ENCODE results near the gene WAS.
A peak's percentile ranks its signal among the peaks of the same experiment; 100 is the strongest.
"Not testable (repeated sequence)": the region's sequence is repeated elsewhere in the genome, so short reads cannot be mapped to it uniquely, and the experiment has no call there.

WAS gene

DNA sequence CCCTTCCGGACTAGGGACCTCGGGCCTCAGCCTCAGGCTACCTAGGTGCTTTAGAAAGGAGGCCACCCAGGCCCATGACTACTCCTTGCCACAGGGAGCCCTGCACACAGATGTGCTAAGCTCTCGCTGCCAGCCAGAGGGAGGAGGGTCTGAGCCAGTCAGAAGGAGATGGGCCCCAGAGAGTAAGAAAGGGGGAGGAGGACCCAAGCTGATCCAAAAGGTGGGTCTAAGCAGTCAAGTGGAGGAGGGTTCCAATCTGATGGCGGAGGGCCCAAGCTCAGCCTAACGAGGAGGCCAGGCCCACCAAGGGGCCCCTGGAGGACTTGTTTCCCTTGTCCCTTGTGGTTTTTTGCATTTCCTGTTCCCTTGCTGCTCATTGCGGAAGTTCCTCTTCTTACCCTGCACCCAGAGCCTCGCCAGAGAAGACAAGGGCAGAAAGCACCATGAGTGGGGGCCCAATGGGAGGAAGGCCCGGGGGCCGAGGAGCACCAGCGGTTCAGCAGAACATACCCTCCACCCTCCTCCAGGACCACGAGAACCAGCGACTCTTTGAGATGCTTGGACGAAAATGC is at the start of gene WAS:
Gene WAS (plus strand): TSS at position 389 of the 572 bp plus-strand sequence. CDS start 55 bp downstream, at position 444.
- ATAC-seq (peak; percentile 96), DNase-seq (peak; percentile 44 to 72)
- peak within 1 kb of the TSS; percentile 95 to 98 for H3K27ac Mint-ChIP-seq
- H3K4me3 Mint-ChIP-seq: peak within 1 kb of the TSS; percentile 94 to 96
- H3K4me1 Mint-ChIP-seq: peaks cover 72% of the 10 kb centered on the region
- H3K9me3 Mint-ChIP-seq: no peaks in the 10 kb centered on the region
- H3K27me3 Mint-ChIP-seq: no peaks in the 10 kb centered on the region

DNA sequence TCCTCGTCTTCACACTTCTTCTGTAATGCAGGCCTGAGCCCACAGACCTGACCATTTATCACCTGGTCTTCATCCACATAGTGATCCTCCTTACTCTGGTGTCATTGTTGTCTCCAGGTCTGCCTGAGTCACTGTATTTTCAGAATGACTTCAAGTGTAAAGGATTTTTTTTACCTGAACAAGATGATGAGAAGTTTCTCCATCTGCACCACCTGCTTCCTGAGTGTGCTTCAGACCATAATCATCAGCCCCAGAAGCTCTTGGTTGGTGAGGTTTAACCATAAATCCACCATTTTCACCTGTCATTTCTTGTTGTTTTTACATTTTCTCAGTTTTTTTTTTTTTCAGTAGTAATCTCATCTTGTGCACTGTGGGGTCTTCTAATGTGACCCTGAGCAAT is 47.3 kb upstream of the WAS start:
- H3K9me3 Mint-ChIP-seq: no peaks in the 10 kb centered on the region
- no peak for ATAC-seq
- no peak overlapping the region for H3K27ac Mint-ChIP-seq
- peaks cover 6% of the 10 kb centered on the region for H3K4me1 Mint-ChIP-seq
- no peak for DNase-seq
- no peaks in the 10 kb centered on the region for H3K27me3 Mint-ChIP-seq
- H3K4me3 Mint-ChIP-seq: no peak overlapping the region

DNA sequence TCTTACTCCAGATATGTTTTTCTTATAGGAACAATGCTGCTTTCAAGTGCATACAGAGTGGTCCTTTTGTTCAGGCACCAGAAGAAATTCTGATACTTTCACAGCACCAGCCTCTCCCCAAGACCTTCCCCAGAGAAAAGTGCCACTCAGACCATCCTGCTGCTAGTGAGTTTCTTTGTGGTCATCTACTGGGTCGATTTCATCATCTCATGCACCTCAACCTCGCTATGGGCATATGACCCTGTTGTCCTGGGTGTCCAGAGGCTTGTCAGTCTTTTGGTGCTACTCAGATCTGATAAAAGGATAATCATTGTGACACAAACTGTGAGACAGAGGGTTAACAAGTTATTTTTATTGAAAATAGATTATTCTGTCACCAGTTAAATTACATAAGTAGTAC is 46.8 kb upstream of the WAS start:
- no peaks in the 10 kb centered on the region for H3K9me3 Mint-ChIP-seq
- no peak overlapping the region for H3K27ac Mint-ChIP-seq
- no peak for DNase-seq
- H3K27me3 Mint-ChIP-seq: no peaks in the 10 kb centered on the region
- ATAC-seq: no peak
- peaks cover 6% of the 10 kb centered on the region for H3K4me1 Mint-ChIP-seq
- no peak overlapping the region for H3K4me3 Mint-ChIP-seq

DNA sequence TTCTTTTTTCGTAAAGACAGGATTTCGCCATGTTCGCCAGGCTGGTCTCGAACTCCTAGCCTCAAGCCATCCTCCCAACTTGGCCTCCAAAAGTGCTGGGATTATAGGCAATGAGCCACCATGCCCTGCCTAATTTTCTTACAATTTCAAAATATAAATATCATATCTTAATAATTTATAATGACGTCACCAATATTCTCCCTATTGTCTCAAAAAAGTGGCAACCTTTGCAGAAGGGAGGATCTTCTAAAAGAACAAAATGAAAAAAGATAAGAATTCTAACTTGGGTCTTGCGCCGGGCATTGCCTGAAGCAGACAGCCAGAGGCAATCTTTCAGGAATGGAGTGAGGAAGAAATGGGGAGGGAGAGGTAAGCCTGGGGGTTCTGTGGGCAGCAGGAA is 37.9 kb upstream of the WAS start:
- DNase-seq: no peak
- no peaks in the 10 kb centered on the region for H3K9me3 Mint-ChIP-seq
- H3K27ac Mint-ChIP-seq: peak overlapping the region in 1 of 2 donors; percentile 74
- ATAC-seq: no peak
- no peak overlapping the region for H3K4me3 Mint-ChIP-seq
- peaks cover 6% of the 10 kb centered on the region for H3K4me1 Mint-ChIP-seq
- no peaks in the 10 kb centered on the region for H3K27me3 Mint-ChIP-seq

DNA sequence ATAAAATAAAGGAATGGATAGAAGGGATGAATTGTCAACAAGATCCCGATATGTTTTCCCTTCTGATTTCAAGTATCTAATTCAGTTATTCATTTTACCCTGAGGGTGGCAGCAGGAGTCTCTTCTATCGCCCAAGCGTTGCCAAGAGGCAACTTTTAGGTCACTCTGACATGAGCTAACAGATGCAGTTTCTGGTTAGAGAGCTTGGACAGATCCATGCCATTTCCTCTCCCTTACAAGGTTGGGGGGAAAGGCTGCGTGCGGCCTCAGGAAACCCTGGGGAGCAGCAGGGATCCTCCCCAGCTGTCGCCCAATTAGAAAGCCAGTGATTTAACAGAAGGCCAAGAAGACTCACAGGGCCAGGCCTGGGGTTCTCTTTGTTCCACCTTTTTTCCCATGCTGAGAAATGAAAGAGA is 35.3 kb upstream of the WAS start:
- H3K27ac Mint-ChIP-seq: no peak overlapping the region

DNA sequence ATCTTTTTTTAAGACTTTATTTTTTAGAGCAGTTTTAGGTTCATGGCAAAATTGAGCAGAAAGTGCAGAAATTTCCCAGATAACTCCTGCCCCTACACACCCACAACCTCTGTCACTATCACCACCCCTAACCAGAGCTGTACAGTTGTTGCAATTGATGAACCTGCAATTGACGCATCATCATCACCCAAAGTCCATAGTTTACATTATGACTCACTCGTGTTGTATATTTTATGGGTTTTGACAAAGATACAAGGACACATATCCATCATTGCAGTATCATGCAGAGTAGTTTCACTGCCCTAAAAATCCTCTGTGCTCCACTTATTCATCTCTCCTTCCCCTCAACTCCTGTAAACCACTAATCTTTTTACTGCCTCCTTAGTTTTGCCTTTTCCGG is 34.5 kb upstream of the WAS start:
- ATAC-seq: no peak
- no peak for DNase-seq
- H3K9me3 Mint-ChIP-seq: no peaks in the 10 kb centered on the region
- H3K4me3 Mint-ChIP-seq: no peak overlapping the region
- no peak overlapping the region for H3K27ac Mint-ChIP-seq
- no peaks in the 10 kb centered on the region for H3K27me3 Mint-ChIP-seq
- peaks cover 6% of the 10 kb centered on the region for H3K4me1 Mint-ChIP-seq

More for the DNA sequence above, 35.3 kb upstream of the WAS start:
- ATAC-seq (peak; percentile 66), DNase-seq (peak; percentile 4 to 29)
- H3K4me1 Mint-ChIP-seq: peaks cover 6% of the 10 kb centered on the region
- H3K27me3 Mint-ChIP-seq: no peaks in the 10 kb centered on the region
- H3K4me3 Mint-ChIP-seq: no peak overlapping the region
- no peaks in the 10 kb centered on the region for H3K9me3 Mint-ChIP-seq

DNA sequence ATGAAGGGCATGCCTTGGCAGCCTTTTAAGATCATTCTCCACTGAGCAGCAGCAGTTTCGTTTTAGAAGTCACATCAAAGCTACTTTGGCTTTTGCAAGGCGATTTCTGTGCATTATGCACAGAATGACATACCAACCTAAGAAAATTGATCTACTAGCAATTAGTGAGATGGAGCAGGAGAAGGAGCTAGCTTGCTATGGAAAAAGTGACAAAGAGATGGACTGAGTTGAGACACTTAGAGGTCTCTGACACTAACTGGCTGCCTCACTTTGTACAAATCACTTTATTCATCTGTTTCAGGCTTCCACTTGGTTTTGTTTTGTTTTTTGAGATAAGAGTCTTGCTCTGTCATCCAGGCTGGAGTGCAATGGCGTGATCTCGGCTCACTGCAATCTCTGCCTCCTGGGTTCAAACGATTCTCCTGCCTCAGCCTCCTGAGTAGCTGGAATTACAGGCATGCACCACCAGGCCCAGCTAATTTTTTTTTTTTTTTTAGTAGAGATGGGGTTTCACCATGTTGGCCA is 31.5 kb upstream of the WAS start:
- H3K4me3 Mint-ChIP-seq, H3K27me3 Mint-ChIP-seq, H3K27ac Mint-ChIP-seq, ATAC-seq, DNase-seq, H3K9me3 Mint-ChIP-seq, H3K4me1 Mint-ChIP-seq: not testable (repeated sequence)

DNA sequence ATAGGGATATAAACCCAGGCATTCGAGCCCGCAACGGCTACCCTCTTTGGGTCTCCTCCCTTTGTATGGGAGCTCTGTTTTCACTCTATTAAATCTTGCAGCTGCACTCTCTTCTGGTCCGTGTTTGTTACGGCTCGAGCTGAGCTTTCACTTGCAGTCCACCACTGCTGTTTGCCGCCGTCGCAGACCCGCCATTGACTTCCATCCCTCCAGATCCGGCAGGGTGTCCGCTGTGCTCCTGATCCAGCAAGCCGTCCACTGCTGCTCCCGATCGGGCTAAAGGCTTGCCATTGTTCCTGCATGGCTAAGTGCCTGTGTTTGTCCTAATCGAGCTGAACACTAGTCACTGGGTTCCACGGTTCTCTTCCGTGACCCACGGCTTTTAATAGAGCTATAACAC is 28.9 kb upstream of the WAS start:
- H3K4me1 Mint-ChIP-seq, ATAC-seq, DNase-seq, H3K27ac Mint-ChIP-seq, H3K9me3 Mint-ChIP-seq, H3K4me3 Mint-ChIP-seq, H3K27me3 Mint-ChIP-seq: not testable (repeated sequence)

DNA sequence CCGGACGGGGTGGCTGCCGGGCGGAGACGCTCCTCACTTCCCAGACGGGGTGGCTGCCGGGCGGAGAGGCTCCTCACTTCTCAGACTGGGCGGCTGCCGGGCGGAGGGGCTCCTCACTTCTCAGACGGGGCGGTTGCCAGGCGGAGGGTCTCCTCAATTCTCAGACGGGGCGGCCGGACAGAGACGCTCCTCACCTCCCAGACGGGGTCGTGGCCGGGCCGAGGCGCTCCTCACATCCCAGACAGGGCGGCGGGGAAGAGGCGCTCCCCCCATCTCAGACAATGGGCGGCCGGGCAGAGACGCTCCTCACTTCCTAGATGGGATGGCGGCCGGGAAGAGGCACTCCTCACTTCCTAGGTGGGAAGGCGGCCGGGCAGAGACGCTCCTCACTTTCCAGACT is 23.9 kb upstream of the WAS start:
- H3K4me3 Mint-ChIP-seq, ATAC-seq, H3K27ac Mint-ChIP-seq, DNase-seq, H3K27me3 Mint-ChIP-seq, H3K9me3 Mint-ChIP-seq: not testable (repeated sequence)
- H3K4me1 Mint-ChIP-seq: peaks cover 11% of the 10 kb centered on the region

DNA sequence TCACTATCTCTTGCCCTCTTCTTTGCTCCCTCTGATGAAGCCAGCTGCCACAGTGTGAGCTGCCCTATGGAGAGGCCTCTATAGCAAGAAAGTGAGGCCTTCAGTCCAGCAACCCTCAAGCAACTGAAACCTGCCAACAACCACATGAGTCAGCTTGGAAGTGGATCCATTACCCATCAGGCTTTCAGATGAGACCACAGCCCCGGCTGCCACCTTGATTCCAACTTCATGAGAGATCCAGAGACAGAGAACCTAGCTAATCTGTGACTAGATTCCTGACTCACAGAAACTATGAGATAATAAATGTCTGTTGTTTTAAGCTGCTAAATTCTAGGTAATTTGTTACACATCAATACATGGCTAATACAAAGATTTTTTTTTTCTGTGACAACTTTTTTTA is 20.4 kb upstream of the WAS start:
- Mint-ChIP-seq H3K27me3 (no peaks in the 10 kb centered on the region), H3K4me1 (peaks cover 11% of the 10 kb centered on the region), H3K9me3 (no peaks in the 10 kb centered on the region), H3K27ac (no peak overlapping the region), H3K4me3 (no peak overlapping the region)
- DNase-seq (no peak), ATAC-seq (no peak)

DNA sequence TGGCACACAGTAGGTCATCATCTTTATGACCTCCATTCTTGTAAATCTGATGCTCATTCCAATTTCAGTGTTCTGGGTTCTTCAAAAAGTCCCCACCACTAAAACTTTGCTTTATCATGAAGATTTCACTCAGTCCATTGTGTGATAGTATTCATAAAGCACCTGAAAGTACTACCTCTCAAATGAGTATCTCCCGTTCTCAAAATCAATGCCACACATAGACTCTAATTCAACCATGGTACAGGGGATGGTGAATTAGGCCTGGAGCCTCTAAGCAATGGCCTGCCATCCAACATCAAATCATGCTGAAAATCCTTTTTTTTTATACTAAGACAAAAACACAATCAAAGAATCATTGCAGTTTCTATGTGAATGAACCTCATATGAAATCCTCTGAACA is 19.4 kb upstream of the WAS start:
- Mint-ChIP-seq H3K27ac (no peak overlapping the region), H3K27me3 (no peaks in the 10 kb centered on the region), H3K4me3 (no peak overlapping the region), H3K9me3 (no peaks in the 10 kb centered on the region), H3K4me1 (peaks cover 11% of the 10 kb centered on the region)
- DNase-seq (no peak), ATAC-seq (no peak)

DNA sequence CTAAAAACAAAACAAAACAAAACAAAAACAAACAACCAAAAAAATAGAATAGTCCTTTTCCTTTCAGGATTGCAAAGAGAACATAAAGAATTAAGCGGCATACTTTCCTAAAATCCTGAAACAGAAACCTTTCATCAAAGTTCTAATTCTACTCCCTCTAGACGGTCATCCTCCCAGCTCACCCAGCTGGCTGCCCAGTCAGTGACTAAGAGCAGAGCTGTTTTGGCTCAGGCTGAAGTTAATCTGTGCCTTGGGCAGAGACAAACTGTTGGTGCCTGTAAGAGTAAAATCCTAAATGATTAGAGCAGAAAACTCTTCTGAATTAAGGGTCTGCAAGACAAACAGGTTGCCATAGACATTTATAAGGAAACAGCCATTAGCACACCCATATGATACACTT is 17.6 kb upstream of the WAS start:
- no peak for DNase-seq
- ATAC-seq: no peak
- H3K27ac Mint-ChIP-seq: no peak overlapping the region

DNA sequence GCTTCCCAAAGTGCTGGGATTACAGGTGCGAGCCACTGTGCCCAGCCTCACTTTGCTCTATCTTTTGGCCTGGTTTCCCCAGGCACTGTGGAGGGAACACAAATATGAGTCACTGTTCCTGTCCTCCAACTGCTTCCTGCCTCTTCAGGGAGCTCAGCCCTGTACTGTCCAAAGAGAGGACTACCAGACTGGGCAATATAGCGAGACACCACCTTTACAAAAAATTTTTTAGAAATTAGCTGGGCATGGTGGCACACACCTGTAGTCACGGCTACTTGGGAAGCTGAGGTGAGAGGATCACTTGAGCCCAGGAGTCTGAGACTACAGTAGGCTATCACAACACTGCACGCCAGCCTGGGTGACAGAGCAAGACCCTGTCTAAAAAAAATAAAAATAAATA is 16.9 kb upstream of the WAS start:
- peaks cover under 1% of the 10 kb centered on the region for H3K4me1 Mint-ChIP-seq
- H3K27ac Mint-ChIP-seq: no peak overlapping the region
- H3K9me3 Mint-ChIP-seq: no peaks in the 10 kb centered on the region
- H3K27me3 Mint-ChIP-seq: no peaks in the 10 kb centered on the region
- DNase-seq (no peak), ATAC-seq (no peak)
- H3K4me3 Mint-ChIP-seq: no peak overlapping the region

More for the DNA sequence above, 17.6 kb upstream of the WAS start:
- Mint-ChIP-seq H3K4me1 (peaks cover 7% of the 10 kb centered on the region), H3K27me3 (no peaks in the 10 kb centered on the region), H3K4me3 (no peak overlapping the region), H3K9me3 (no peaks in the 10 kb centered on the region)

DNA sequence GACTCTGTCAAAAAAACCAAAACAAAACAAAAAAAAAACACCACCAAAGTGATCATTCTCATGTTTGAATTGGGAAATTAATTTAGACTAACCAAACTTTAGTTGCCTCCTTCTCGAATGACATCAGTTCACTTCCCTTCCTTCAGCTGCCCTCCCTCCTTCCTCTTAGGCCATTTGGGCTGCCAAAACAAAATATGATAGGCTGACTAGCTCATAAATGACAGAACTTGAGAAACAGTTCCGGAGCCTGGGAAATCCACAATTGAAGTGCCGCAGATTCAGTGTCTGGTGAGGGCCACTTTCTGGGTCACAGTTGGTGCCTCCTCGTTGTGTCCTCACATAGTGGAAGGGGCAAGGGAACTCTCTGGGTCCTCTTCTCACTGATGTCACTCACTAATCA is 16.1 kb upstream of the WAS start:
- Mint-ChIP-seq H3K4me1 (no peaks in the 10 kb centered on the region), H3K27me3 (no peaks in the 10 kb centered on the region), H3K9me3 (no peaks in the 10 kb centered on the region), H3K4me3 (no peak overlapping the region), H3K27ac (no peak overlapping the region)
- no peak for DNase-seq
- ATAC-seq: no peak

DNA sequence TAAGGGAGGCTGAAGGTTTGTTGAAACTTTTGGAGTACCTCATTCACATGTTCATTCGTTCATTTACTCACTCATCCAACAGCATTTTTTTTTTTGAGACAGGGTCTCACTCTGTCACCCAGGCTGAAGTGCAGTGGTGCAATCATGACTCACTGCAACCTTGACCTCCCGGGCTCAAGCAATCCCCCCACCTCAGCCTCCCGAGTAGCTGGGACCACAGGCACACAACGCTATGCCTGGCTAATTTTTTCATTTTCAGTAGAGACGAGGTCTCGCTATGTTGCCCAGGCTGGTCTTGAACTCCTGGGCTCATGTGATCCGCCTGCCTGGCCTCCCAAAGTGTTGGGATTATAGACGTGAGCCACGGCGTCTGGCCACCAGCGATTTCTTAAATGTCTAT is 15.4 kb upstream of the WAS start:
- not testable (repeated sequence) for H3K4me3 Mint-ChIP-seq, DNase-seq, ATAC-seq, H3K9me3 Mint-ChIP-seq, H3K4me1 Mint-ChIP-seq, H3K27me3 Mint-ChIP-seq, H3K27ac Mint-ChIP-seq

DNA sequence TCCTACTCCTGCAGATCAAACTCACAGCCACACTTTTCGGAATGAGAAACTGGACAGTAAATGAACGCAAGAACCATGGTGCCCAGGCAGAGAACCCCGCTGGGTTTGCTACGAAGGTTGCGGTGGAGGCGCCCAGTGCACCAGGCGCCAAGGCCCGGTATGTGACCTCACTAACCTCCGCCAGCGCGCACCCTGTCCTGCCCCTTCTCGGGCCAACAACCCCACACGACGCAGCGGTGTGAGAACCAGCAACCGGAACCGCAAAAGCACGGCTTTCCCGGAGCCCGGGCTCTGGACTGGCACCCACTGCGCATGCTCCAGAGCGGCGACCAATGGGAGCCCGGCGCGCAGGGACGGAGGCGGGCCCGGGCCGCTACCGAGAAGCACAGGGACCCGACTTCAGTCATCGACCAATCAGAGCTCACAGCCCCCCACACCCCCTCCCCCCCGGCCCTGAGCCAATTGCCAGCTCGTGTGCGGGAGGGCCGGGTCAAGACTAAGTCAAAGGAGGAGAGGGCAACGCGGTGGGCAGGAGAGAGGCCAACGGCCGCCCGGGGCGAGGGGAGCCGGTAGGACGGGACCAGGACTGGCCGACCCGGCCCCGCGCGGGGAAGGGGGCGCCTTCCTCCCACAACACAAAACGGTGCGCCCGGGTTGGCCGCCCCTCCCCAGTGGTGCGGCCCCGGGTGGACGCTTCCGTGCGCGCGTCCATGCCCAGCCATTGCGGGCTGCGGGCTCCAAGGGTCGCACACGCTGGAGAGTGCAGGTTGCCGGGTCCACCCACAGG is 7.3 kb upstream of the WAS start:
- DNase-seq (peak; percentile 86 to 92), ATAC-seq (peak; percentile 95)
- H3K9me3 Mint-ChIP-seq: no peaks in the 10 kb centered on the region
- H3K4me3 Mint-ChIP-seq: peak overlapping the region; percentile 93 to 95
- no peaks in the 10 kb centered on the region for H3K27me3 Mint-ChIP-seq
- peak overlapping the region; percentile 94 to 95 for H3K27ac Mint-ChIP-seq
- peaks cover 35% of the 10 kb centered on the region for H3K4me1 Mint-ChIP-seq

All from stimulated activated naive CD8-positive, alpha-beta T cell treated with anti-CD3 and anti-CD28 coated beads, Interleukin-15, amount 100 ng/mL, for 72 hours (primary cell).